ENCODE results near the gene NOXA1.

The NOXA1 gene

GRCh38 chr9:137387891-137388560 is 35.2 kb upstream of the NOXA1 start:
- no peak for DNase-seq (ENCODE audit: low read depth)

GRCh38 chr9:137388589-137389427 is 34.4 kb upstream of the NOXA1 start:
- DNase-seq (ENCODE audit: low read depth): no peak

- no peak for DNase-seq (ENCODE audit: low read depth)
These were observed 33.8 kb upstream of the NOXA1 start for GRCh38 chr9:137389428-137389746.

- no peak for DNase-seq (ENCODE audit: low read depth)
These were observed 32.4 kb upstream of the NOXA1 start for GRCh38 chr9:137390553-137391410.

- no peak for DNase-seq (ENCODE audit: low read depth)
These were observed 31.8 kb upstream of the NOXA1 start for GRCh38 chr9:137391411-137391754.

GRCh38 chr9:137392232-137393007 is 30.8 kb upstream of the NOXA1 start:
- no peak for DNase-seq (ENCODE audit: low read depth)

- DNase-seq (ENCODE audit: low read depth): no peak
These were observed 29.7 kb upstream of the NOXA1 start for GRCh38 chr9:137393176-137394150.

GRCh38 chr9:137394866-137395665 is 28.1 kb upstream of the NOXA1 start:
- no peak for DNase-seq (ENCODE audit: low read depth)

GRCh38 chr9:137395666-137396010 is 27.6 kb upstream of the NOXA1 start:
- no peak for DNase-seq (ENCODE audit: low read depth)

GRCh38 chr9:137396227-137396626 is 27.0 kb upstream of the NOXA1 start:
- DNase-seq (ENCODE audit: low read depth): no peak

GRCh38 chr9:137396634-137397367 is 26.4 kb upstream of the NOXA1 start:
- DNase-seq (ENCODE audit: low read depth): no peak

GRCh38 chr9:137397675-137398423 is 25.3 kb upstream of the NOXA1 start:
- no peak for DNase-seq (ENCODE audit: low read depth)

- DNase-seq (ENCODE audit: low read depth): no peak
These were observed 24.4 kb upstream of the NOXA1 start for GRCh38 chr9:137398561-137399468.

- DNase-seq (ENCODE audit: low read depth): no peak
These were observed 20.4 kb upstream of the NOXA1 start for GRCh38 chr9:137402746-137403145.

- DNase-seq (ENCODE audit: low read depth): no peak
These were observed 19.9 kb upstream of the NOXA1 start for GRCh38 chr9:137403269-137403668.

GRCh38 chr9:137404961-137405567 is 18.1 kb upstream of the NOXA1 start:
- no peak for DNase-seq (ENCODE audit: low read depth)

- no peak for DNase-seq (ENCODE audit: low read depth)
These were observed 17.5 kb upstream of the NOXA1 start for GRCh38 chr9:137405677-137406081.

Measured in stimulated activated CD8-positive, alpha-beta memory T cell treated with anti-CD3 and anti-CD28 coated beads, Interleukin-4, amount 100 ng/mL, for 24 hours (primary cell).